HEK293 (cell line): Measurements from ENCODE around the gene TPM4.

Source experiments
- GLI2 ChIP-seq: fragments of 450-650 bp; formaldehyde crosslinking; IDR thresholded peaks from 2 replicates; pipeline ENCODE4; 2017; ENCODE audit warnings: missing biosample characterization, missing genetic modification characterization, low read depth, borderline replicate concordance
- HOXA7 ChIP-seq: sonication (generic); formaldehyde crosslinking; IDR thresholded peaks from 2 replicates; pipeline ENCODE4 v1.8.1; 2022; ENCODE audit warnings: missing genetic modification reagents, borderline replicate concordance
- KLF7 ChIP-seq: fragments of 450-650 bp; formaldehyde crosslinking; IDR thresholded peaks from 2 replicates; pipeline ENCODE4 v1.5.1; 2016; ENCODE audit warnings: missing biosample characterization, missing genetic modification characterization, borderline replicate concordance
- KLF9 ChIP-seq: fragments of 450-650 bp; formaldehyde crosslinking; IDR thresholded peaks from 2 replicates; pipeline ENCODE4 v1.5.1; 2016; ENCODE audit warnings: missing biosample characterization, missing genetic modification characterization, low read depth
- RBAK ChIP-seq: fragments of 450-650 bp; formaldehyde crosslinking; IDR thresholded peaks from 2 replicates; pipeline ENCODE4 v1.5.1; 2016; ENCODE audit warnings: missing biosample characterization, missing genetic modification characterization
- ZBTB1 ChIP-seq: fragments of 450-650 bp; formaldehyde crosslinking; IDR thresholded peaks from 2 replicates; pipeline ENCODE4 v1.5.1; 2016; ENCODE audit warnings: missing biosample characterization, missing genetic modification characterization
- ZBTB48 ChIP-seq: fragments of 450-650 bp; formaldehyde crosslinking; IDR thresholded peaks from 2 replicates; pipeline ENCODE4 v1.5.1; 2016; ENCODE audit warnings: missing biosample characterization, missing genetic modification characterization
- ZNF148 ChIP-seq: fragments of 450-650 bp; formaldehyde crosslinking; IDR thresholded peaks from 2 replicates; pipeline ENCODE4 v1.5.0; 2017; ENCODE audit warnings: missing biosample characterization, missing genetic modification characterization, borderline replicate concordance
- ZNF155 ChIP-seq: fragments of 450-650 bp; formaldehyde crosslinking; IDR thresholded peaks from 2 replicates; pipeline ENCODE4 v1.5.1; 2016; ENCODE audit warnings: missing biosample characterization, missing genetic modification characterization
- ZNF202 ChIP-seq: fragments of 450-650 bp; formaldehyde crosslinking; IDR thresholded peaks from 2 replicates; pipeline ENCODE4 v1.5.1; 2016; ENCODE audit warnings: missing biosample characterization, missing genetic modification characterization, borderline replicate concordance
- ZNF302 ChIP-seq: fragments of 450-650 bp; formaldehyde crosslinking; IDR thresholded peaks from 2 replicates; pipeline ENCODE4 v1.5.1; 2016; ENCODE audit warnings: missing biosample characterization, missing genetic modification characterization, low read depth
- ZNF362 ChIP-seq: fragments of 450-650 bp; formaldehyde crosslinking; IDR thresholded peaks from 2 replicates; pipeline ENCODE4 v1.5.1; 2016; ENCODE audit warnings: missing biosample characterization, missing genetic modification characterization
- ZNF48 ChIP-seq: fragments of 450-650 bp; formaldehyde crosslinking; IDR thresholded peaks from 2 replicates; pipeline ENCODE4 v1.5.1; 2016; ENCODE audit warnings: missing biosample characterization, missing genetic modification characterization
- ZNF510 ChIP-seq: fragments of 450-650 bp; formaldehyde crosslinking; IDR thresholded peaks from 2 replicates; pipeline ENCODE4 v1.5.1; 2018; ENCODE audit warnings: mild to moderate bottlenecking, missing genetic modification characterization, missing biosample characterization; ENCODE audit not compliant: insufficient replicate concordance
- ZNF544 ChIP-seq: fragments of 450-650 bp; formaldehyde crosslinking; IDR thresholded peaks from 2 replicates; pipeline ENCODE4 v1.5.0; 2017; ENCODE audit warnings: missing biosample characterization, missing genetic modification characterization
- ZNF558 ChIP-seq: fragments of 450-650 bp; formaldehyde crosslinking; IDR thresholded peaks from 2 replicates; pipeline ENCODE4 v1.5.1; 2016; ENCODE audit warnings: missing biosample characterization, missing genetic modification characterization
- ZNF561 ChIP-seq: fragments of 450-650 bp; IDR thresholded peaks from 2 replicates; pipeline ENCODE4 v1.5.1; 2018; ENCODE audit warnings: missing biosample characterization, missing genetic modification characterization, borderline replicate concordance
- ZNF626 ChIP-seq: fragments of 450-650 bp; sonication (Bioruptor Pico); formaldehyde crosslinking; IDR thresholded peaks from 2 replicates; pipeline ENCODE4 v1.5.1; 2018; ENCODE audit warnings: missing biosample characterization, missing genetic modification characterization, inconsistent platforms
- ZNF629 ChIP-seq: fragments of 450-650 bp; formaldehyde crosslinking; IDR thresholded peaks from 2 replicates; pipeline ENCODE4 v1.5.1; 2017; ENCODE audit warnings: missing biosample characterization, missing genetic modification characterization
- ZNF645 ChIP-seq: fragments of 450-650 bp; formaldehyde crosslinking; IDR thresholded peaks from 2 replicates; pipeline ENCODE4; 2016; ENCODE audit warnings: missing biosample characterization, missing genetic modification characterization
- ZNF660 ChIP-seq: fragments of 450-650 bp; IDR thresholded peaks from 2 replicates; pipeline ENCODE4 v1.5.1; 2018; ENCODE audit warnings: missing biosample characterization, mild to moderate bottlenecking, missing genetic modification characterization
- ZNF664 ChIP-seq: fragments of 450-650 bp; formaldehyde crosslinking; IDR thresholded peaks from 2 replicates; pipeline ENCODE4 v1.5.1; 2016; ENCODE audit warnings: missing biosample characterization, missing genetic modification characterization
- ZSCAN30 ChIP-seq: fragments of 450-650 bp; IDR thresholded peaks from 2 replicates; pipeline ENCODE4 v1.5.1; 2018; ENCODE audit warnings: missing biosample characterization, mild to moderate bottlenecking, missing genetic modification characterization, moderate library complexity
- TF ChIP-seq, protein P1 (sequence below): fragments of 450-650 bp; formaldehyde crosslinking; IDR thresholded peaks from 2 replicates; pipeline ENCODE4 v1.5.1; 2016; ENCODE audit warnings: missing biosample characterization, missing genetic modification characterization
- TF ChIP-seq, protein P2 (sequence below): fragments of 450-650 bp; formaldehyde crosslinking; IDR thresholded peaks from 2 replicates; pipeline ENCODE4 v1.5.1; 2016; ENCODE audit warnings: missing biosample characterization, missing genetic modification characterization, low read depth
- TF ChIP-seq, protein P3 (sequence below): fragments of 450-650 bp; formaldehyde crosslinking; optimal IDR thresholded peaks from 2 replicates; pipeline ENCODE3; 2016; ENCODE audit warnings: missing biosample characterization, mild to moderate bottlenecking, missing genetic modification characterization
- TF ChIP-seq, protein P4 (sequence below): fragments of 450-650 bp; formaldehyde crosslinking; IDR thresholded peaks from 2 replicates; pipeline ENCODE4 v1.5.1; 2017; ENCODE audit warnings: missing biosample characterization, missing genetic modification characterization

Gene TPM4

DNA sequence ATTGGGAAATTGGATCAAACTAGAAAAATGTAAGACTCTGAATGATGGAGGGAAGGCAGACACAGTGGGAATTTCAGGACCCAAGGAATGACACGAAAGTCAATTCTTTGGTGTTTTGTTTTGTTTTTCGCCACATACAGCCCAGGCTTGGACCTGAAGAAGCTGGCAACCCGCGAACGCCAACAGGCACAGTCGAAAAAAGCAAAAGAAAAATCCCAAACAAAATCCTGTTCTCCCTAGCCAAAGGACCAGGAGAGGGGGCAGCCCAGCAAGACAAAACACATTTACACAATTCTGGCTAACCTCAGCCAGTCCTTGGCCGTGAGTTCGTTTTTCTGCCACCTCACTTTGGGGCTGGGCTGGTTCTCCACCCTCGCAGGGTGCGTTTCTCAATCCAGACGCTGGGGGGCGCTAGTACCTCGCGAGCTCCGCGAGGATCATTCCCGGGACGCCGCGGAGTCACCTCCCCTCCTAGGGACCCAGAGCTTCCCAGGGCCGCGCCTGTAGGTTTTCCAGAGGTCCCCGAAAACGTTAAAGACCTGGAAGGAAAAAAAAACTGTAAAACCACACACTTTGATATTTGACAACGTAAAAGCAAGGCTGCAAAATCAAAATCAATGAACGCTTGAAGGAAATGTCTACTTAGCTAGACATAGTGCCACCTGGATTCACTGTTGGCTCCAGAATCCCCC, 34.9 kb upstream of the TPM4 start (continued):
- TF ChIP-seq ZSCAN30 (tag by site-specific recombination), result peak; percentile 59; the same call in 1 of the 2 replicates
- TF ChIP-seq, protein P1, sequence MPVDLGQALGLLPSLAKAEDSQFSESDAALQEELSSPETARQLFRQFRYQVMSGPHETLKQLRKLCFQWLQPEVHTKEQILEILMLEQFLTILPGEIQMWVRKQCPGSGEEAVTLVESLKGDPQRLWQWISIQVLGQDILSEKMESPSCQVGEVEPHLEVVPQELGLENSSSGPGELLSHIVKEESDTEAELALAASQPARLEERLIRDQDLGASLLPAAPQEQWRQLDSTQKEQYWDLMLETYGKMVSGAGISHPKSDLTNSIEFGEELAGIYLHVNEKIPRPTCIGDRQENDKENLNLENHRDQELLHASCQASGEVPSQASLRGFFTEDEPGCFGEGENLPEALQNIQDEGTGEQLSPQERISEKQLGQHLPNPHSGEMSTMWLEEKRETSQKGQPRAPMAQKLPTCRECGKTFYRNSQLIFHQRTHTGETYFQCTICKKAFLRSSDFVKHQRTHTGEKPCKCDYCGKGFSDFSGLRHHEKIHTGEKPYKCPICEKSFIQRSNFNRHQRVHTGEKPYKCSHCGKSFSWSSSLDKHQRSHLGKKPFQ (tag by site-specific recombination), result no peak
- no peak for TF ChIP-seq KLF9
- TF ChIP-seq ZNF645 (tag by site-specific recombination), result no peak
- no peak for TF ChIP-seq ZNF629 (tag by site-specific recombination)
- peak; percentile 59 for TF ChIP-seq ZBTB48 (tag by site-specific recombination)
- no peak for TF ChIP-seq ZNF362 (tag by site-specific recombination)
- no peak for TF ChIP-seq ZNF558
- TF ChIP-seq RBAK (tag by site-specific recombination), result no peak
- TF ChIP-seq ZNF148 (tag by site-specific recombination), result no peak
- TF ChIP-seq ZNF561 (tag by site-specific recombination), result 0 out of 2 replicates have a peak, but pooled peaks have one; percentile 62
- TF ChIP-seq ZNF48, result no peak
- TF ChIP-seq, protein P2, sequence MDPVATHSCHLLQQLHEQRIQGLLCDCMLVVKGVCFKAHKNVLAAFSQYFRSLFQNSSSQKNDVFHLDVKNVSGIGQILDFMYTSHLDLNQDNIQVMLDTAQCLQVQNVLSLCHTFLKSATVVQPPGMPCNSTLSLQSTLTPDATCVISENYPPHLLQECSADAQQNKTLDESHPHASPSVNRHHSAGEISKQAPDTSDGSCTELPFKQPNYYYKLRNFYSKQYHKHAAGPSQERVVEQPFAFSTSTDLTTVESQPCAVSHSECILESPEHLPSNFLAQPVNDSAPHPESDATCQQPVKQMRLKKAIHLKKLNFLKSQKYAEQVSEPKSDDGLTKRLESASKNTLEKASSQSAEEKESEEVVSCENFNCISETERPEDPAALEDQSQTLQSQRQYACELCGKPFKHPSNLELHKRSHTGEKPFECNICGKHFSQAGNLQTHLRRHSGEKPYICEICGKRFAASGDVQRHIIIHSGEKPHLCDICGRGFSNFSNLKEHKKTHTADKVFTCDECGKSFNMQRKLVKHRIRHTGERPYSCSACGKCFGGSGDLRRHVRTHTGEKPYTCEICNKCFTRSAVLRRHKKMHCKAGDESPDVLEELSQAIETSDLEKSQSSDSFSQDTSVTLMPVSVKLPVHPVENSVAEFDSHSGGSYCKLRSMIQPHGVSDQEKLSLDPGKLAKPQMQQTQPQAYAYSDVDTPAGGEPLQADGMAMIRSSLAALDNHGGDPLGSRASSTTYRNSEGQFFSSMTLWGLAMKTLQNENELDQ (tag by site-specific recombination), result no peak
- TF ChIP-seq ZNF155, result no peak
- no peak for TF ChIP-seq ZNF544
- no peak for TF ChIP-seq ZNF626 (tag by site-specific recombination)
- TF ChIP-seq ZNF302, result no peak
- TF ChIP-seq, protein P3, sequence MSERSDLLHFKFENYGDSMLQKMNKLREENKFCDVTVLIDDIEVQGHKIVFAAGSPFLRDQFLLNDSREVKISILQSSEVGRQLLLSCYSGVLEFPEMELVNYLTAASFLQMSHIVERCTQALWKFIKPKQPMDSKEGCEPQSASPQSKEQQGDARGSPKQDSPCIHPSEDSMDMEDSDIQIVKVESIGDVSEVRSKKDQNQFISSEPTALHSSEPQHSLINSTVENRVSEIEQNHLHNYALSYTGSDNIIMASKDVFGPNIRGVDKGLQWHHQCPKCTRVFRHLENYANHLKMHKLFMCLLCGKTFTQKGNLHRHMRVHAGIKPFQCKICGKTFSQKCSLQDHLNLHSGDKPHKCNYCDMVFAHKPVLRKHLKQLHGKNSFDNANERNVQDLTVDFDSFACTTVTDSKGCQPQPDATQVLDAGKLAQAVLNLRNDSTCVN, result peak; percentile 9
- no peak for TF ChIP-seq KLF7 (tag by site-specific recombination)
- peak; percentile 76 for TF ChIP-seq ZNF660 (tag by site-specific recombination)
- no peak for TF ChIP-seq ZNF202 (tag by site-specific recombination)
- no peak for TF ChIP-seq ZBTB1 (tag by site-specific recombination)
- TF ChIP-seq, protein P4, sequence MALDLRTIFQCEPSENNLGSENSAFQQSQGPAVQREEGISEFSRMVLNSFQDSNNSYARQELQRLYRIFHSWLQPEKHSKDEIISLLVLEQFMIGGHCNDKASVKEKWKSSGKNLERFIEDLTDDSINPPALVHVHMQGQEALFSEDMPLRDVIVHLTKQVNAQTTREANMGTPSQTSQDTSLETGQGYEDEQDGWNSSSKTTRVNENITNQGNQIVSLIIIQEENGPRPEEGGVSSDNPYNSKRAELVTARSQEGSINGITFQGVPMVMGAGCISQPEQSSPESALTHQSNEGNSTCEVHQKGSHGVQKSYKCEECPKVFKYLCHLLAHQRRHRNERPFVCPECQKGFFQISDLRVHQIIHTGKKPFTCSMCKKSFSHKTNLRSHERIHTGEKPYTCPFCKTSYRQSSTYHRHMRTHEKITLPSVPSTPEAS (tag by site-specific recombination), result no peak
- no peak for TF ChIP-seq GLI2 (tag by site-specific recombination)
- no peak for TF ChIP-seq ZNF510
- TF ChIP-seq ZNF664 (tag by site-specific recombination), result no peak
- TF ChIP-seq HOXA7 (CRISPR knock-in tag), result no peak
